Cerebellar cortex (tissue), 1 donor: ENCODE results near the gene GLIPR1L2.
"Not testable (repeated sequence)": the region's sequence is repeated elsewhere in the genome, so short reads cannot be mapped to it uniquely, and the experiment has no call there.

ENCODE experiments used
- DNase-seq: peaks from one replicate; pipeline ENCODE4 v3.0.0-alpha.2; 2015; ENCODE audit warnings: low spot score

Gene GLIPR1L2

DNA sequence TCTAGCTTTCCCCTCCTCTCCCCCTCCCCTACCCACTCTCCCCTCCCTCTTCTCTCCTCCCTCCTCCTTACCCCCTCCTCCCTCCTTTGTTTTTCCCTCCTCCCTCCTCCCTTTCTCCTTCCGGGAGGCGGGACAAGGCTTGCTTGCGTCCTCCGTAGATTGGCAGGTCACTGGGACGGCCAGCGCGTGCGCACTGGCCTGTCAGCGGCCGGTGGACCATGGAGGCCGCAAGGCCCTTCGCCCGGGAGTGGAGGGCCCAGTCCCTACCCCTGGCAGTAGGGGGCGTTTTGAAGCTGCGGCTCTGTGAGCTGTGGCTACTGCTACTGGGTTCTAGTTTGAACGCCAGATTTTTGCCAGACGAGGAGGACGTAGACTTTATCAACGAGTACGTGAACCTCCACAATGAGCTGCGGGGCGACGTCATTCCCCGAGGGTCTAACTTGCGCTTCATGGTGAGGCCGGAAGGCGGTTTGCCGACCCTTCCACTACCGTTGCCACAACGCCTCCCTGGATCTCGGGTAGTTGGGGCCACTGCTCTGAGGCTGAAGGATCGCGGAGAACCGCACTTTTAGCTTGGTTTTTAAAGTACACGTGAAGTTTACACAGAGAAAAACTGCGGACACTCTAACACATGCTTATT, at the start of gene GLIPR1L2:
Gene GLIPR1L2 (plus strand): TSS at position 191 of the 640 bp plus-strand sequence. CDS start 28 bp downstream, at position 219.
- DNase-seq = peak; percentile 98

DNA sequence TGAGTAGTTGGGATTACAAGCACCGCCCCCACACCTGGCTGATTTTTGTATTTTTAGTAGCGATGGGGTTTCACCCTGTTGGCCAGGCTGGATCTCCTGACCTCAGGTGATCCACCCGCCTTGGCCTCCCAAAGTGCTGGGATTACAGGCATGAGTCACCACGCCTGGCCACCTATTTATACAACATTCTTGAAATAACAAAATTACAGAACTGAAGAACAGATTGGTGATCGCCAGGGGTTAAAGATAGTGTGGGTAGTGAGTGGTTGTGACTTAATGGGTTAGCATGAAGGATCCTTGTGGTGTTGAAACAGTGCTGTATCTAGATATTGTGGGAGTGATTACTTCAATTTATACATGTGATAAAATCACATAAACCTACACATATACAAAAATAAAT, 49.0 kb upstream of the GLIPR1L2 start:
- DNase-seq = no peak

DNA sequence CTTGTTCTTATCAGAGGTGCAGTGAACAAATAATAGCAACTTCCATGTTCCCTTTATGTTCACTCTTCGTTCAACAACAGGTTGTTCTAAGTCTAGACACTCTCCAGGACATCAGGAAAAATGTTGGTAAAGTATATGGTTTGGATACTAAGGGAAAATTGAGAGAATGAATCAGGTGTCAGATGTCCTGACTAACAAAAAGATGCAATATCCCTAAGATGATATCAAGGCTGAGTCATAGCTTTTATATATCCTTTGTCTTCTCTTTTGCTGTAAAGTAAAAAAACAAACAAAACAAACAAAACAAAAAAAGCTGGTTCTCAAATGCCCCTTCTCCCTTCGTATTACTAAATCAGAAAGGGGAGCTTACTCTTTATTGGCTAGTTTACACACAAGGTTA, 45.4 kb upstream of the GLIPR1L2 start:
- no peak for DNase-seq

DNA sequence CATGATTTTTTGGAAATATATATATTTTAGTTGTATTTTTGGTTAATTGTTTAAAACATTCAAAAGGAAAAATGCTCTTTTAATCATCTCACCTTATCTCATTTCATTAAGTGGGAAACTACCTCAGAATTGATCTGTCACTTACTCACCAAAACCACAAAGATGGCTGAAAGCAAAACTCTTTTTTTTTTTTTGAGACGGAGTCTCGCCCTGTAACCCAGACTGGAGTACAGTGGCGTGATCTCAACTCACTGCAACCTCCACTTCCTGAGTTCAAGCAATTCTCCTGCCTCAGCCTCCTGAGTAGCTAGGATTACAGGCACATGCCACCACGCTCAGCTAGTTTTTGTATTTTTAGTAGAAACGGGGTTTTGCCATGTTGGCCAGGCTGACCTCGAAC, 44.7 kb upstream of the GLIPR1L2 start:
- DNase-seq = not testable (repeated sequence)

DNA sequence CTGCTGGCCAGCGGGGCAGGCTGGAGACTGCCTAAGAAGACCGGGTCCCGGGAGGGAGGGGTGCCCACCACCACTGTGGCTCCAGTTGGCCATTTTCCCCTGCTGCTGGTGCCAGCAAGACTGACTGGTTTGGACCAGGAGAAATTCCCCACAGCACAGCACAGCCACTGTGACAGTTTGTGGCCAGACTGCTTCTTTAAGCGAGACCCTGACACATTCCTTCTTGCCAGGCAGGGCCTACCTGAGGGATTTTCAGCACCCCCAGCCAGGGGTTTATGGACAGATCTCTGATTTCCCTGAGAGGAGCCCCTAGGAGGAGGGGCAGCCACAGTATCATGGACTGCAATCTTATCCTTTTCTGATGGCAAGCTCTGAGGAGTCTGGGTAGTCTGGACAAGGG, 40.9 kb upstream of the GLIPR1L2 start:
- DNase-seq = no peak

DNA sequence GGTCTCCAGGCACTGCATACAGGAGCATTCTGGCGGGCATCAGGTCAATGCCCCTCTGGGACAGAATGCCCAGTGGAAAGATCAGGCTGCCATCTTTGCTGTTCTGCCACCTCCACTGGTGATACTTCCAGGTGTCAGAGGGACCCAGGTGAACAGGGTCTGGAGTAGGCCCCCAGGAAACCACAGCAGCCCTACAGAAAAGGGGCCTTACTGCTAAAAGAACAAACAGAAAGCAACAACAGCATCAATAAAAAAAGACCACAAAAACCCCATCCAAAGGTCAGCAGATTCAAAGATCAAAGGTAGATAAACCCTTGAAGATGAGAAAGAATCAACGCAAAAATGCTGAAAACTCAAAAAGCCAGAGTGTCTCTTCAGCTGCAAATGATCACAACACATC, 40.5 kb upstream of the GLIPR1L2 start:
- no peak for DNase-seq

DNA sequence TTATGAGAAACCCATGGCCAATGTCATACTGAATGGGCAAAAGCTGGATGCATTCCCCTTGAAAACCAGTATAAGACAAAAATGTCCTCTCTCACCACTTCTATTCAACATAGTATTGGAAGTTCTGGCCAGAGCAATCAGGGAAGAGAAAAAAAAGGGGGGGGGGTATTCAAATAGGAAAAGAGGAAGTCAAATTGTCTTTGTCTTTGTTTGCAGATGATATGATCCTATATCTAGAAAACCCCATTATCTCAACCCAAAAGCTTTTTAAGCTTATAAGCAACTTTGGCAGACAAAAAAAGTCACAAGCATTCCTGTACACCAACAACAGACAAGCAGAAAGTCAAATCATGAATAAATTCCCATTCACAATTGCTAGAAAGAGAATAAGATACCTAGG, 36.9 kb upstream of the GLIPR1L2 start:
- DNase-seq = no peak

DNA sequence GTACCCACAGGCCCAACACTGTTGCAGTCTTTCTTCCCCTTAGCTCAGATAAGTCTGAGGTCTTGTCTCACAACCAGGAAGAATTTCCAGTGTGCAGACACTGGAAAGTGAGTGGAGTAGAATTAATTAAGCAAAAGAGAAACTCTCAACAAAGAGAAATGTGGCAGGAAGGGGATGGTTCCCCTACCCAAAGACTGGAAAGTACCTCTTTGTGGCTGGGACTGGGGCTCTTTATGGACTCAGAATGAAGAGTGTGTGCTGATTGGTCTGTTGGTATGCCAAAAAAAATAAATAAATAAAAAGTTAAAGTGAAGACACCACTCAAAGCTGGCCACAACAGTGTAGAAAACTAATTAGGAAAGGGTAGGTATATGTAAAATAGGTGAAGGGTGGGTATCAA, 30.0 kb upstream of the GLIPR1L2 start:
- DNase-seq = no peak

DNA sequence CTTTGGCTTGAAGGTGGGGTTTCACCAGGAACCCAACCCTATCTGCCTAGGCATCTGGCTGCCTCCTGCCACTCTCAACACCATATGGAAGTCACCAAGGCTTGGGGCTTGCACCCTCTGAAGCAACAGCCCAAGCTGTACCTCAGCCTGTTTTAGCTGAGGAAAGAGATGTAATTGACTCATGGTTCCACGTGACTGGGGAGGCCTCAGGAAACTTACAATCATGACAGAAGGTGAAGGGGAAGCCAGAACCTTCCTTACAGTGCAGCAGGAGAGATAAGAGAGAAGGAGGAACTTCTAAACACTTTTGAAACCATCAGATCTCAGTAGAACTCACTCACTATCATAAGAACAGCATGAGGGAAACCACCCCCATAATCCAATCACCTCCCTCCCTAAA, 29.5 kb upstream of the GLIPR1L2 start:
- DNase-seq = no peak

DNA sequence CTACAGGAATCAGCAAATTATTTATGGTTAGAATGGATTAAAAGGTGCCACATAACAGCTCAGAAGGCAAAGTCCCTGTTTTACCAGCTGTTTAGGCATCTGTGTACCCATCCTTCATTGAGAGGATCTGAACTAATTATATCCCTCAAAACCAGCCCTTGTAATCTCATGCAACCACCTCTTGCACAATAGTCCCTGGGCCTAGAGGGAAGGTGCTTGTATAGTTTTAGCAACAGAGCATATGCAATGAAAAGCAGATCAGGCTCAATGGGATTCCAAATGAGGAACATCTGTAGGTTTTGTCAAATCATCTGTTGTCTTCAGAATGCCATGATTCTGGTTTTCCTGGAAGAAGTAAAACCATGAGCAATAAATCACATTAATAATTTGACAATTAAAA, 26.0 kb upstream of the GLIPR1L2 start:
- DNase-seq = no peak

DNA sequence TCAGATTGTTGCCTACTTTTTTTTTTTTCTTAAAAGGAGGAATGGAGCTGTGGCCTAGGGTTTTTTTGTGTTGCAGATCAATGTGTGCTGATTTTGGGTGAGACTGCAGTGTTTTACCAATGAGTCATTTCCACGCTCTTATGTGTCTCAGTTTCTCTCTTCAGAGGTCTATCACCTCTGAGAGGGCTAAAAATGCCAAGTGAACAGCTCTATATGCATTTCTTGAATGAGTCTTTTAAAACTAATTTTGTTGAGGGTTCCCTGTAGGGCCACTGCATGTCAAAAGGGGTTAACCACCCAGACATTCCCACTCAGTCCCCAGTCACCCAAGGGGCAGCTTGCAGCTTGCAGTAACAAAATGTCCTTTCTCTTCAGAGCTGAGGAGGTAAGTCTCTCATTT, 24.3 kb upstream of the GLIPR1L2 start:
- DNase-seq = no peak

DNA sequence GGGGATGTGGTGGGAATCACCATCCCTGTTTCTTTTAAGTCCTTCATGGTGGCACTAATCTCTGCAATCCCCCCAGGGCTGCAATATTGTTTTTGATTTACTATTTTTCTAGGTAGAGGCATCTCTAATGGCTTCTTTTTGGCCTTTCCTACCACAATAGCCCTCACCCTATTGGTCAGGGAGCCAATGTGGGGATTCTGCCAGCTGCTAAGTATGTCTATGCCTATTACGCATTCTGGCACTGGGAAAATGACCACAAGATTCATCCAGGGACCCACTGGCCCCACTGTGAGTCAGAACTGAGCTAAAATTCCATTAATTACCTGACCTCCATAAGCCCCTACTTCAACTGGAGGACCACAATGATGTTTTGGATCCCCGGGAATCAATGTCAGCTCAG, 15.9 kb upstream of the GLIPR1L2 start:
- no peak for DNase-seq

DNA sequence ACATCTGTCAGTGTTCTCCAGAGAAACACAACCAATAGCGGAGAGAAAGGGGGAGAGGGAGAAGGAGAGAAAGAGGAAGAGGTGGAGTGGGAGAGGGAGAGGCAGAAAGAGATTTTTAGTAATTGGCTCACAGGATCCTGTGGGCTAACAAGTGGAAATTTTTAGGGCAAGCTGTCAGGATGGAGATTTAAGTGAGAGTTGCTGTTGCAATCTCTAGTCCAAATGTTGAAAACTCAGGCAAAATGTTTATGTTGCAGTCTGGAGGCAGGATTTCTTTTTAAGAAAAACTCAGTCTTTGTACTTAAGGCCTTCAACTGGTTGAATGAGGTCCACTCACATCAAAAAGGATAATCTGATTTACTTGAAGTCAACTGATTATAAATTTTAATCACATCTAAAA, 12.5 kb upstream of the GLIPR1L2 start:
- no peak for DNase-seq

DNA sequence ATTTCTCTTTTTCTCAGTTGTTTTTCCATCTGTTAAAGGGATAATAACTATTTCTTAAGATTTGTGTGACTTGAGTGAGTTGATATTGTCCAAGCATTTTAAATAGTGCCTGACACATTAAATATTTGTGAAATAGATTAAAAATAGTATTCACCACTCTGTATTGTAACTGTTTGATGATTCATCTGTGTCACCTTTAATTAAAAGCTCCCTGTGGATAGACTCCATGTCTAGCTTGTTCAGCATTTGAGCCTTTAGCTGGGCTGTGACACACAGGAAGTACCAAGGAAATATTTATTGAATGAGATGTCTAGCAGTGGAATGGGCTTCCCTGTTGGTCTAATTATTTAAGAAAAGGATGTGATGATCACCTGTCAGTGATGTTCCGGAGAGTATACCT, 1.8 kb upstream of the GLIPR1L2 start:
- peak; percentile 63 for DNase-seq

DNA sequence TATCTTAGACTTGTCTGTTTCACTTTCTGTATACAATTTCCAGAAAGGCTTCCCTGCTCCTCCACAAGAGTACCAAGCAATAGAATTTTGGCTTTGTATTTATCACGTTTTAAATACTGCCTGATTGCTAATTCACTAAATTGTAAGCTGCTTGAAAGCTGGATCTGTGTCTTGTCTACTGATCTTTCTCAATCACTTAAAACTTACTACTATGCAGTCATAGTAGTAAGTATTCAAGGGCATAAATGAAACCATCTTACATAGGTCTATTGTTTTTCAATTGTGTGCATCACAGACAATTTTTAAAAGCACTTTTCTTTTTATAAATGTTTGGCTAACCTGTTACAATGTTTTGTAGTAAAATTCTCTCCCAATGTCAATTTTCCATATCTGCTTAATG, 1.2 kb upstream of the GLIPR1L2 start:
- DNase-seq = peak; percentile 58

DNA sequence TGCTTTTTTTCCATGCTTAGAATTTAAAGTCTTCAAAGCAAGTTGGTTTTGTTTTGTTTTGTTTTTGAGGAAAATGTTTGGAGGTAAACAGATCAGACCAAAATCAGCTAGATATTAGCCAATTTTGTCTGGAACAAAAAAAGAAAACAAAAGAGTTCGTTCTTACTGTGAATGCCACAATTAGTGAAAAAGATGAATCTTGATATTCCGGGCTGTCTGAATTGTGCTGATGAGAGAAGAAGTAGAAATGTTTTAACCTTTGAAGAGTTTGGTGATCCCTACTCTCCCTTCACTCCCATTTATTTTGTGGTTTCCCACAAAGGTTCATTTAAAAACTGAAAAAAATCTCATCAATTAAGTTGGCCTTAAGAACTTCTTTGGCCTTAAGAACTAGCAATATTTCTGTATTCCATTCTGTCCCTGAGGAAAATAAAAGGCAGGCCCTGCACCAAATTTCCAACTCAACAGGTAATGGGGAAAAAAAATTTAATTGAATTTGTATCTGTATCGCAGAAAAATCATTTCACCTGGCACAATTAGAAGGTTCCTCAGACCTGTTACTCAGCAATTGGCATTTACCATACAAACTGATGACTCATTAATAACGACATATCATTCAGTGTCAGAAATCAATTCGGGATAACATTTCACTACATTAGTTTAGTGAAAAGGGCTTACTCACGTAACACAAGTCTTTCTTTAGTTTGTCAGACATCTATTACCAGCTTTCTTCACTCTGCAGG, 562 bp upstream of the GLIPR1L2 start:
- DNase-seq = peak; percentile 51

DNA sequence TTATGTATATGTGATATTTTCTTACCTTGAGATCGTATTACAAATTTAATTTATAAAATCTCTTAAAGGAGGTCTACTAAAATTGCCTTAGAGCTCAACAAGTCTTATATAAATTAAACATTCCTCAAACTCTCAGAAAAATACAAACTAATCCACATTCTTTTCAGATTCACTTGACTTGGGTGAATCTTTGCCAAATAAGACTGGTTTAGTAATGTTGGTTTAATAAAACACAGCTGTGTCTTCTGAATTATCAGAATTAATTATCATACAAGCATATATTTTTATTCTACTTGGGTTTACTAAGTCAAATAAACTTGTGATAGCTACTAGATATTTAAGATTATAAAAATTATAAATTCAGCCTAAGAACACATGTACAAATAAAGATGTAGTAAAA, 13.3 kb downstream of the GLIPR1L2 start:
- DNase-seq = no peak

DNA sequence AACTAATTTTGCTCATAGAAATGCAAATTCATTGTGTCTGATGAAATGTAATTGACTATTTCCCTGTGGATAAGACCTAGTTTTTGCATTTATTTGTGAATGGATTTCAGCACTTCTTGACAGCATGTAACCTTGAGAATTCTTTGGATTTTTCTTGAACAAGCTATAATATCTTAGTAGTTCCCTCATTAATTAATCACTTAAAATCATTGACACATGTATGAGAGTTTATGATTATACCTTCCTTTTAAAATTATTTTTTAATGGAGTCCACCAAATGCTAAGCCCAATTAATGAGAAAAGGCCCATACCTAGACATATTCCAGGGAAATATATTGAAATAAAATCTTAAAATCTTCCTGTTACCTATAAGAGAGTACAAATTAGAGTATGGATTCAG, 16.8 kb downstream of the GLIPR1L2 start:
- no peak for DNase-seq

DNA sequence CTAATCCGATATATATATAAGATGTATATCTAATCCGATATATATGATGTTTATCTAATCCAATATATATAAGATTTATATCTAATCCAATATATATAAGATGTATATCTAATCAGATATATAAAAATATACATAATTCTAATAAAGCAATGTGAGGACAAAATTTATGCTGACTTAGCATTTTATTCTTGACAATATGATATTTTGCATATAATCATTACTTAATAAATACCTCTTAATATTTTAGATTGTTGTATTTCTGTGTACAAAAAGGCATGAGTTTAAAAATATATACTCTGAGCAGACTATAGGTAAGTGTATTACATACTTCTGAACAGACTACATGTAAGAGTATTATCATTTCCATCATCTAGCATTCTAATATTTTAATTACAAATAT, 18.9 kb downstream of the GLIPR1L2 start:
- DNase-seq = no peak

DNA sequence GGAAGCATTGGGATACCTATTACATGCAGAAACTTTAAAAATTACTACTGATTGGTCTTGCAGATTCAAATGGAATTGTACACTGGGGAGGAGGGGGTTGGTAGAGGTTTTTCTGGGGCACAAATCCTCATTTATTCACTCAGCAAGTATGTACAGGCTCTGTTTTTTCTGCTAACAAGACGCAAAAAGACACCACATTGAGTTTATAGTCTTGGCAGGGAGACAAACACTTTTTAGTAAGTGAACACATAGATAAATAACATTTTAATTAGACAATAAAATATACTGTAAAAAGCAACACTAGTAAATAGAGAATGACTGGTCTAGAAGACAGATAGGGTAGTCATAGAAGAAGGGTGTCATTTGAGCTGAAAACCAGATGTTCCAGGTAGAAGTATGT, 23.8 kb downstream of the GLIPR1L2 start:
- no peak for DNase-seq

DNA sequence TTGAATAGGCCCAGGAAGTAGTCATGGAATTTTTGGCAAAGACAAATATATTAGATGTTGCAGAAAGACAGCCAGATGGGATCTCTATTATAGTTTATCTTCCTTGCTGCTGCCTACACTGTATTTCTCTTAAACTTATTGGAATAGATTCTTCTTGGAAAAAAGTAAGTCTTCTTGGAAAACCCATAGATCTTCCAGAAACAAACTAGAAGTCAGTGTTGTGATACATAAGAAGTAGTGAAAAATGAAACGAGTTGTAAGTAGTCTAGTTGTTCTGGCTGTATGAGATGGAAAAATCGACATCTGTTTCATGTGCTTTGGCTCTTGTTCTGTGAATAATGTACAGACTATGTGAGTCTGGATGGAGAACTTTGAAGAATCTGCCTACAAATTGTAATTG, 29.0 kb downstream of the GLIPR1L2 start:
- no peak for DNase-seq

DNA sequence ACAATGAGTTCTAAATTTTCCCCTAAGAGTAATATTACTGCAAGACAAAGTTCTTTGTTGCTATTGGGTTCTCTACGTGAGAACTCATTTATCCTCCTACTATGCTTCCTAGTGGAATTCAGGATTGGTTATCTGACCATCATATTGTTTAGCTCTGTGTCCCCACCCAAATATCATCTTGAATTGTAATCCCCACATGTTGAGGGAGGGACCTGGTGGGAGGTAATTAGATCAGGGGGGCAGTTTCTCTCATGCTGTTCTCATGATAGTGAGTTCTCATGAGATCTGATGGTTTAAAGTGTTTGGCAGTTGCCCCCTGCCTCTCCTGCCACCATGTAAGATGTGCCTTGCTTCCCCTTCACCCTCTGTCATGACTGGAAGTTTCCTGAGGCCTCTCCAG, 36.6 kb downstream of the GLIPR1L2 start:
- DNase-seq = no peak

DNA sequence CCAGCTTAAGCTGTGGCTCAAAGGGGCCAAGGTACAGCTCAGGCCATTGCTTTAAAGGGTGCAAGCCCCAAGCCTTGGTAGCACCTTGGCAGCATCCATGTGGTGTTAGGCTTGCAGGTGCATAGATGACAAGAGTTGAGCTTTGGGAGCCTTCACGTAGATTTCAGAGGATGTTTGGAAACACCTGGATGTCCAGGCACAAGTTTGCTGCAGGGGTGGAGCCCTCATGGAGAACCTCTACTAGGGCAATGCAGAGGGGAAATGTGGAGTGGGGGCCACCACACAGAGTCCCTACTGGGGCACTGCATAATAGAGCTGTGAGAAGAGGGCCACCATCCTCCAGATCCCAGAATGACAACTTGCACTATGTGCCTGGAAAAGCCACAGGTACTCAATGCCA, 37.9 kb downstream of the GLIPR1L2 start:
- DNase-seq = no peak

DNA sequence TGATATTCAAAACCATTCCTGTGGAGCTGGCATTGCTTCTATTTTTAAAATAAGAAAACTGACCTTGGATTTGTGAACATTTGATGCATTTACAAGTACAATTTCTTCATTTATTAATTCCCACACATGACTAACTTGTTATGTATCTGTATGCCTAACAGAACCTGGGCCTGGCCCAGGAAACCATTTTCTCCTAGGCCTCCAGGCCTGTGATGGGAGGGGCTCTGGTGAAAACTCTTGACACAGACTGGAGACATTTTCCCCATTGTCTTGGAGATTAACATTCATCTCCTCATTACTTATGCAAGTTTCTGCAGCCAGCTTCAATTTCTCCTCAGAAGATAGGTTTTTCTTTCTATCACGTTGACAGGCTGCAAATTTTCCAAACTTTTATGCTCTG, 42.0 kb downstream of the GLIPR1L2 start:
- DNase-seq = no peak
